Transverse colon (tissue), 4 donors: ENCODE results near the gene CACNA1I. TPM values are rescaled to one million over a fixed set of nuclear protein-coding genes. Genes with fewer than 3 reads are reported as not detected.
A peak's percentile ranks its signal among the peaks of the same experiment; 100 is the strongest.

Experiments
- DNase-seq: peaks from one replicate; pipeline ENCODE4 v3.0.0-alpha.2; 2019
- H3K27ac ChIP-seq, 4 donors: fragments of 200-600 bp; sonication (generic); 2 replicates each; pipeline ENCODE4 v1.5.1; 2016 to 2018; ENCODE audit warnings: inconsistent platforms in 4 of 4
- H3K27me3 ChIP-seq: fragments of 200-600 bp; sonication (generic); 2 replicates; pipeline ENCODE4 v1.5.1; 2017; ENCODE audit warnings: inconsistent platforms
- H3K36me3 ChIP-seq, 4 donors: fragments of 200-600 bp; sonication (generic); 2 replicates each; pipeline ENCODE4 v1.5.1; 2017 to 2019; ENCODE audit warnings: inconsistent platforms in 4 of 4
- H3K4me1 ChIP-seq, 4 donors: fragments of 200-600 bp; sonication (generic); 2 replicates each; pipeline ENCODE4 v1.5.1; 2017 to 2020; ENCODE audit warnings: inconsistent platforms in 4 of 4
- H3K4me3 ChIP-seq, 4 donors: fragments of 200-600 bp; sonication (generic); 1 replicate in 1 of 4; 2 replicates in 3 of 4; pipeline versions ENCODE4 v1.5.1 to v1.6.1; 2017 to 2019; ENCODE audit warnings: inconsistent platforms in 4 of 4
- H3K9me3 ChIP-seq, 2 donors: fragments of 200-600 bp; sonication (generic); 2 replicates each; pipeline ENCODE4 v1.5.1; 2017 to 2019; ENCODE audit warnings: inconsistent platforms in 2 of 2
- EP300 ChIP-seq: sonication (generic); formaldehyde crosslinking; IDR thresholded peaks from one replicate; pipeline ENCODE4 v1.6.1; 2017; ENCODE audit warnings: antibody characterized with exemption, low read depth
- POLR2A ChIP-seq: fragments of 450-650 bp; IDR thresholded peaks from one replicate; pipeline ENCODE4 v1.6.1; 2016; ENCODE audit warnings: antibody characterized with exemption, mild to moderate bottlenecking, moderate library complexity
- POLR2AphosphoS5 ChIP-seq, 3 donors: sonication (generic); formaldehyde crosslinking; IDR thresholded peaks; one replicate each; pipeline ENCODE4 v1.6.1; 2016; ENCODE audit warnings: antibody characterized with exemption in 3 of 3
- WGBS, 2 donors: methylation state at CpG; one replicate each; pipeline ENCODE4 v1.1.5; 2018; ENCODE audit warnings: low coverage in 1 of 2; 5-methylcytosine and 5-hydroxymethylcytosine counted together
- in situ Hi-C, 4 donors: fragments of 200-750 bp; cut with MboI; loops; one replicate each; pipeline versions ENCODE4 v1.15.0 to v1.15.1; 2017; ENCODE audit warnings: low sequenced_read_pairs in 3 of 4, low pct_ligation_motif_present in 1 of 4, low pct_unique_long_range_greater_than_20kb in 1 of 4
- intact Hi-C: fragments of 100-400 bp; cut with DNase I; formaldehyde crosslinking; loops from one replicate; pipeline ENCODE4 v1.15.1; 2023; ENCODE audit warnings: low total_unique reads
- total RNA-seq, 4 donors: library from RNA; depleted of rRNA; stranded (reverse); fragments of >200 nt; gene quantifications; one replicate each; pipeline ENCODE4 v1.1.0, GENCODE V29; 2016
- TF ChIP-seq, protein P1 (sequence below), 5 experiments: fragments of 200-600 bp in 3 of 5; fragments of 450-650 bp in 2 of 5; sonication (generic) in 3 of 5; IDR thresholded peaks; 1 replicate in 2 of 5; 2 replicates in 3 of 5; pipeline ENCODE4 v1.5.1; 2016 to 2017; ENCODE audit warnings: antibody characterized with exemption in 5 of 5, inconsistent platforms in 3 of 5, mild to moderate bottlenecking in 2 of 5, moderate library complexity in 1 of 5

Gene CACNA1I
- total RNA-seq, 4 donors from 2014 or later = 0.14 to 1.1 (median 0.66) TPM

DNA sequence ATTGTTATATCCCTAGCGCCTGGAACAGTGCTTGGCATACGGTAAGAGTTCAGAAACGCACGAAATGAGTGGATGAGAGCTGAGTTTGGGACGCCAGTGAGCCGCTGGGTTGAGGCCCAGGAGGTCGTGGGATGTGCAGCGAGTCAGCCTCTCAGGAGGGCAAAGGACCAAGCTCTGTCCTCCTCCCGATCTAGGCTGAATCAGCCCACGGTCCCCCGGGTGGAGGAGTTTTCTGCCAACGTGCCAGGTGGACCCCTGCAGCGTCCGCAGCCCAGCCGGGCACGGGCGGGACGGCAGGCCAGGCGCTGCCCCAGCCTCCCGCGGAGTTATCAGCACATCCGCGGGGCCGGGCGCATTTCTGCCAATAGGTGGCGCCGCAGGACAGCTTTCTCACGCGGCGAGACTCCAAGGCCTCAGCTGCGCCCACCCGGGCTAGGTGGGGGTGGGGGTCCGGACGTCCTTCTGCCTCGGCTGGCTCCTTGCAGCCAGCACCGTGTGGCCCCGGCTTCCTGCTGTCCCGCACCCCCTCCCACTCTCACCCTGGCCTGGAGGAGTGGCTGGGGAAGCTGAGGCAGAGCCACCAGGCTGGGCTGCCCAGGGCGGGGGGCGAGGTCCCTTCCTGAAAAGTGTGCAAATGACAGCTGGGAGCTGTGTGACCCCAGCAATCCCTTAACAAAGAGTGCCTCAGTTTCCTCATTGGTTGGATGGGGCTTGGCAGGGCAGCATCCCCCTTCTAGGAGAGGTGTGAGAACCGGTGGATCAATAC lies 35.8 kb upstream of the CACNA1I start:
- TF ChIP-seq POLR2AphosphoS5 (IDR thresholded peaks at IDR 0.05) (no peak), POLR2A (no peak)
- TF ChIP-seq, protein P1, sequence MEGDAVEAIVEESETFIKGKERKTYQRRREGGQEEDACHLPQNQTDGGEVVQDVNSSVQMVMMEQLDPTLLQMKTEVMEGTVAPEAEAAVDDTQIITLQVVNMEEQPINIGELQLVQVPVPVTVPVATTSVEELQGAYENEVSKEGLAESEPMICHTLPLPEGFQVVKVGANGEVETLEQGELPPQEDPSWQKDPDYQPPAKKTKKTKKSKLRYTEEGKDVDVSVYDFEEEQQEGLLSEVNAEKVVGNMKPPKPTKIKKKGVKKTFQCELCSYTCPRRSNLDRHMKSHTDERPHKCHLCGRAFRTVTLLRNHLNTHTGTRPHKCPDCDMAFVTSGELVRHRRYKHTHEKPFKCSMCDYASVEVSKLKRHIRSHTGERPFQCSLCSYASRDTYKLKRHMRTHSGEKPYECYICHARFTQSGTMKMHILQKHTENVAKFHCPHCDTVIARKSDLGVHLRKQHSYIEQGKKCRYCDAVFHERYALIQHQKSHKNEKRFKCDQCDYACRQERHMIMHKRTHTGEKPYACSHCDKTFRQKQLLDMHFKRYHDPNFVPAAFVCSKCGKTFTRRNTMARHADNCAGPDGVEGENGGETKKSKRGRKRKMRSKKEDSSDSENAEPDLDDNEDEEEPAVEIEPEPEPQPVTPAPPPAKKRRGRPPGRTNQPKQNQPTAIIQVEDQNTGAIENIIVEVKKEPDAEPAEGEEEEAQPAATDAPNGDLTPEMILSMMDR (IDR thresholded peaks at IDR 0.05) = peak; percentile 94 to 97 (median 95)
- WGBS, 2 donors = 12% methylated on average over 33 of the region's 41 CpGs; no CpG with 5 or more reads in 1 of the 2 donors
- H3K36me3 ChIP-seq = no peaks in the 10 kb centered on the region
- H3K4me1 ChIP-seq = peaks cover 17 to 30% (median 22%) of the 10 kb centered on the region in 4 donors
- peak overlapping the region in 3 of 4 donors; percentile 6 to 22 (median 22) for H3K27ac ChIP-seq
- no peak overlapping the region for H3K4me3 ChIP-seq
- H3K9me3 ChIP-seq = no peaks in the 10 kb centered on the region
- intact Hi-C loops = loop anchor here (5.0 kb wide), 2 partner anchors 488 to 813 kb away; partner anchors contain the start of gene ADSL
- H3K27me3 ChIP-seq = no peaks in the 10 kb centered on the region
- peak; percentile 89 for DNase-seq
- in situ Hi-C loops = loop anchor here (5.0 to 25.0 kb wide), 6 partner anchors 42 to 828 kb away; partner anchors contain the start of genes SGSM3 (in 3 of the 4), ADSL (in 1 of the 4) and CBX7 (in 1 of the 4)

DNA sequence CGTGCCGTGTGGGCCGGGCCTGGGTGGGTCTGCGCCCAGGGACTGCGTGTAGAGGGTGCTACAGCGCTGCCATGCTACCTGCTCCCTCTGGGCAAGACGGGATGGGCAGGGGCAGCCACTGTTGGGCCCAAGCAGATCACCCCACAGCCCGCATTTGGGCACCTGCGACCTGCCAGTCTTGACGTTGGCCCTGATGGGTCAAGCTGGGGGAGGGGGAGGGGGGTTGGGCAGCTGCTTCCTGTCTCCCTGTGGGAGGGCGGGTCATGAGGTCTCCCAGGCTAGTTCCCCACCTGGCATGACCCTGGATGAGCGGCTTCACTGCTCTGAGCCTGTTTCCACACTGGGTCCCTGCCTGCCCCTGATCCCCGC lies 35.2 kb upstream of the CACNA1I start:
- no peaks in the 10 kb centered on the region for H3K36me3 ChIP-seq
- in situ Hi-C loops = loop anchor here (5.0 to 25.0 kb wide), 5 partner anchors 373 to 827 kb away; partner anchors contain the start of genes SGSM3 (in 3 of the 4), ADSL (in 1 of the 4) and CBX7 (in 1 of the 4)
- 50% methylated on average over 11 of the region's 13 CpGs; no CpG with 5 or more reads in 1 of the 2 donors for WGBS, 2 donors
- no peak overlapping the region for H3K27ac ChIP-seq
- H3K4me3 ChIP-seq = no peak overlapping the region
- TF ChIP-seq POLR2AphosphoS5 (IDR thresholded peaks at IDR 0.05) (no peak), POLR2A (no peak), EP300 (no peak)
- TF ChIP-seq, protein P1 (IDR thresholded peaks at IDR 0.05) = no peak
- H3K27me3 ChIP-seq = no peaks in the 10 kb centered on the region
- peaks cover 14 to 25% (median 16%) of the 10 kb centered on the region in 4 donors for H3K4me1 ChIP-seq
- intact Hi-C loops = loop anchor here (5.0 kb wide), 2 partner anchors 487 to 812 kb away; partner anchors contain the start of gene ADSL
- no peaks in the 10 kb centered on the region for H3K9me3 ChIP-seq
- DNase-seq = no peak

DNA sequence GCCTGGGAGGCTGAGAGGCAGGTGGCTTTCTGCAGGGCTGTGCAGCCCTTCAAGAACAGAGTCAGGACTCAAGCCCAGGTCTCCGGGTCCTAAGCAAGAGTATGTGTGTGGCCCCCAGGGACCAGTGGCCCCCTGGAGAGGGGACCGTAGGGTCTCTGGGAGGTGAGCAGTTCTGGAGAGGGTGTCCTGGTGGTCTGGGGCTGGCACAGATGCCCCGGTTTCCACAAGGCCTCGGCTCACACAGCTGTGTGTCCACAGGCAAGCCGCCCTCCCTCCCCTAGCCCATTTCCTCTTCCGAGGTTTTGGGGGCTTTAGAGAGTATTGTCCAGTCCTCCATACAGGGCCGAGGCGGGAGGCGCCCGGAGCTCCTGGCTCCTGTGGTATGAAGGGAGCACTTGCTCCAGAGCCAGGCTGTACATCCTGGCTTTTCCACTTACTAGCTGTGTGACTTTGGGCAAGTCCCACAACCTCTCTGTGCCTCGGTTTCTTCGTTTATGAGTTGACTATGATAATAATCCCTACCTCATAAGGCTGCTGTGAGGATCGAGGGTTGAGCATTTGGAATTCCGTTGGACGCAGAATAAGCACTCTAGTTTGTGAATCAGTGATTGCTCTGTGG lies 34.6 kb upstream of the CACNA1I start:
- intact Hi-C loops (loop anchor here (5.0 kb wide), 2 partner anchors 486 to 811 kb away; partner anchors contain the start of gene ADSL), in situ Hi-C loops (loop anchor here (5.0 to 25.0 kb wide), 5 partner anchors 374 to 826 kb away; partner anchors contain the start of genes SGSM3 (in 3 of the 4), ADSL (in 1 of the 4) and CBX7 (in 1 of the 4))
- Histone ChIP-seq H3K27me3 (no peaks in the 10 kb centered on the region), H3K4me3 (no peak overlapping the region), H3K27ac (no peak overlapping the region), H3K9me3 (no peaks in the 10 kb centered on the region), H3K36me3 (no peaks in the 10 kb centered on the region), H3K4me1 (peaks cover 11 to 19% (median 12%) of the 10 kb centered on the region in 4 donors)
- TF ChIP-seq POLR2AphosphoS5 (IDR thresholded peaks at IDR 0.05) = no peak
- TF ChIP-seq POLR2A = no peak
- TF ChIP-seq, protein P1 (IDR thresholded peaks at IDR 0.05) = no peak
- no peak for TF ChIP-seq EP300
- no peak for DNase-seq
- 85% methylated on average over 15 of the region's 15 CpGs; no CpG with 5 or more reads in 1 of the 2 donors for WGBS, 2 donors

DNA sequence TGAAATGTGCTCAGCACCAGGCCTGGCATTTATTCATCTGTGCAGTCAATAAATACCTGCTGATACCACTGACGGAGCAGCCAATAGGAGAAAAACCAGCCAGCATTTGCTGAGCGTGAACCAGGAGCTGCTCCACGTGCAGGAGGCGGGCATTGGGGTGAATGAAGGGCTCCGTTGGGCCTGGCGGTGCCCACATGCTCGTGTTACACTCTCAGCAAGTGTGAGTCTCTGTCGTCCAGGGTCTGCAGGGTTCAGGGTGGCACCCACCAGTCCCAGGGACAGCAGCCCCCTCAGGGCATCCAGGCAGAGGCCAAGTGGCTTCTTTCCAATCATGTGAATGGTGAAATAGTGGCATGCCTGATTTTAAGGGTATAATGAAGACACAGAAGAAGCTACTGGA lies 33.8 kb upstream of the CACNA1I start:
- Histone ChIP-seq H3K27ac (no peak overlapping the region), H3K4me3 (no peak overlapping the region), H3K27me3 (no peaks in the 10 kb centered on the region), H3K4me1 (peaks cover 3 to 11% (median 5%) of the 10 kb centered on the region in 4 donors), H3K9me3 (no peaks in the 10 kb centered on the region), H3K36me3 (no peaks in the 10 kb centered on the region)
- intact Hi-C loops (loop anchor here (5.0 kb wide), 2 partner anchors 486 to 811 kb away; partner anchors contain the start of gene ADSL), in situ Hi-C loops (loop anchor here (5.0 to 25.0 kb wide), 5 partner anchors 374 to 826 kb away; partner anchors contain the start of genes SGSM3 (in 3 of the 4), ADSL (in 1 of the 4) and CBX7 (in 1 of the 4))
- DNase-seq = no peak
- 71% methylated on average over 8 of the region's 8 CpGs; no CpG with 5 or more reads in 1 of the 2 donors for WGBS, 2 donors
- TF ChIP-seq, protein P1 (IDR thresholded peaks at IDR 0.05) = no peak
- TF ChIP-seq POLR2A (no peak), EP300 (no peak), POLR2AphosphoS5 (IDR thresholded peaks at IDR 0.05) (no peak)
